H1 (cell line): ENCODE measurements around the gene ZCWPW2.

Source experiments
- BRCA1 ChIP-seq: IDR thresholded peaks from 2 replicates; pipeline ENCODE4 v1.6.1; 2012; ENCODE audit warnings: low read depth, low read length, improper control_type of control experiment
- CTCF ChIP-seq, 3 experiments: IDR thresholded peaks; 1 replicate in 2 of 3; 2 replicates in 1 of 3; pipeline versions ENCODE4 v1.5.1 to v1.6.1; 2011; ENCODE audit warnings: low read length in 3 of 3, mild to moderate bottlenecking in 3 of 3, inconsistent platforms in 2 of 3, low read depth in 1 of 3, moderate library complexity in 1 of 3; ENCODE audit not compliant: insufficient read depth in 1 of 3; ENCODE audit errors: control extremely low read depth in 1 of 3
- GABPA ChIP-seq: IDR thresholded peaks from 2 replicates; pipeline ENCODE4 v1.6.1; 2011; ENCODE audit warnings: mild to moderate bottlenecking, low read length, moderate library complexity, borderline replicate concordance; ENCODE audit not compliant: insufficient read depth
- POLR2A ChIP-seq, 2 experiments: IDR thresholded peaks; 1 replicate in 1 of 2; 2 replicates in 1 of 2; pipeline ENCODE4 v1.6.1; 2011; ENCODE audit warnings: low read depth in 2 of 2, low read length in 2 of 2, mild to moderate bottlenecking in 2 of 2; ENCODE audit errors: control extremely low read depth in 1 of 2
- RXRA ChIP-seq: IDR thresholded peaks from 2 replicates; pipeline ENCODE4 v1.6.1; 2011; ENCODE audit warnings: low read depth, mild to moderate bottlenecking, low read length, moderate library complexity; ENCODE audit not compliant: insufficient read depth
- TAF1 ChIP-seq: IDR thresholded peaks from 2 replicates; pipeline ENCODE4 v1.6.1; 2011; ENCODE audit warnings: mild to moderate bottlenecking, low read depth, low read length
- TF ChIP-seq, protein P1 (sequence below): IDR thresholded peaks from 2 replicates; pipeline ENCODE4 v1.6.1; 2012; ENCODE audit warnings: inconsistent platforms
- TF ChIP-seq, protein P2 (sequence below): IDR thresholded peaks from 2 replicates; pipeline ENCODE4 v1.6.1; 2012; ENCODE audit warnings: low read length, inconsistent platforms

- TF ChIP-seq CTCF (IDR thresholded peaks at IDR 0.05; ENCODE audit: control extremely low read depth in 1 of 3, insufficient read depth in 1 of 3, low read depth in 1 of 3, low read length in 3 of 3) (no peak), BRCA1 (no peak), GABPA (no peak), TAF1 (no peak), RXRA (no peak), POLR2A (IDR thresholded peaks at IDR 0.05; ENCODE audit: control extremely low read depth in 1 of 2, low read depth in 2 of 2, low read length in 2 of 2) (no peak)
- TF ChIP-seq, protein P1, sequence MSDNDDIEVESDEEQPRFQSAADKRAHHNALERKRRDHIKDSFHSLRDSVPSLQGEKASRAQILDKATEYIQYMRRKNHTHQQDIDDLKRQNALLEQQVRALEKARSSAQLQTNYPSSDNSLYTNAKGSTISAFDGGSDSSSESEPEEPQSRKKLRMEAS: no peak
- TF ChIP-seq, protein P2, sequence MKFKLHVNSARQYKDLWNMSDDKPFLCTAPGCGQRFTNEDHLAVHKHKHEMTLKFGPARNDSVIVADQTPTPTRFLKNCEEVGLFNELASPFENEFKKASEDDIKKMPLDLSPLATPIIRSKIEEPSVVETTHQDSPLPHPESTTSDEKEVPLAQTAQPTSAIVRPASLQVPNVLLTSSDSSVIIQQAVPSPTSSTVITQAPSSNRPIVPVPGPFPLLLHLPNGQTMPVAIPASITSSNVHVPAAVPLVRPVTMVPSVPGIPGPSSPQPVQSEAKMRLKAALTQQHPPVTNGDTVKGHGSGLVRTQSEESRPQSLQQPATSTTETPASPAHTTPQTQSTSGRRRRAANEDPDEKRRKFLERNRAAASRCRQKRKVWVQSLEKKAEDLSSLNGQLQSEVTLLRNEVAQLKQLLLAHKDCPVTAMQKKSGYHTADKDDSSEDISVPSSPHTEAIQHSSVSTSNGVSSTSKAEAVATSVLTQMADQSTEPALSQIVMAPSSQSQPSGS: no peak
These were observed 50.7 kb downstream of the ZCWPW2 start for GRCh38 chr3:28399206-28399605.
